K562 (cell line): Measurements from ENCODE around the gene PPOX. TPM values are rescaled to one million over a fixed set of nuclear protein-coding genes. Genes with fewer than 3 reads are reported as not detected.

Source experiments
- CAMTA2 ChIP-seq: fragments of 250-450 bp; sonication (Bioruptor Pico); conservative IDR thresholded peaks from 2 replicates; pipeline ENCODE4 v1.5.1; 2022
- CBFA2T2 ChIP-seq: fragments of 450-650 bp; conservative IDR thresholded peaks from 2 replicates; pipeline ENCODE4 v1.6.1; 2017; ENCODE audit warnings: mild to moderate bottlenecking
- CC2D1A ChIP-seq: fragments of 450-650 bp; IDR thresholded peaks from 2 replicates; pipeline ENCODE4 v1.6.1; 2017; ENCODE audit warnings: mild to moderate bottlenecking
- CGGBP1 ChIP-seq: fragments of 250-450 bp; sonication (Bioruptor Pico); IDR thresholded peaks from 2 replicates; pipeline ENCODE4 v1.9.0; 2021; ENCODE audit warnings: mild to moderate bottlenecking
- CUX1 ChIP-seq: fragments of 200-800 bp; sonication (Bioruptor generic); IDR thresholded peaks from 2 replicates; pipeline ENCODE4 v1.6.1; 2016; ENCODE audit warnings: missing genetic modification characterization, missing compliant biosample characterization
- FOXK2 ChIP-seq, 2 experiments: fragments of 450-650 bp; IDR thresholded peaks in 1 of 2; conservative IDR thresholded peaks in 1 of 2; 2 replicates each; pipeline ENCODE4 v1.6.1; 2016; ENCODE audit warnings: low read depth in 2 of 2, mild to moderate bottlenecking in 1 of 2
- GTF2E2 ChIP-seq: fragments of 200-800 bp; sonication (Bioruptor generic); IDR thresholded peaks from 2 replicates; pipeline ENCODE4 v1.6.1; 2016; ENCODE audit warnings: missing genetic modification characterization, missing compliant biosample characterization
- HMGN3 ChIP-seq: IDR thresholded peaks from 2 replicates; pipeline ENCODE4 v1.6.1; 2011; ENCODE audit warnings: borderline replicate concordance, low read depth, mild to moderate bottlenecking, mixed read lengths, low read length; ENCODE audit not compliant: insufficient read length; ENCODE audit errors: extremely low read depth
- HNRNPL ChIP-seq: fragments of 200-400 bp; formaldehyde crosslinking; IDR thresholded peaks from 2 replicates; pipeline ENCODE4 v1.6.1; 2017; ENCODE audit warnings: low read depth, mild to moderate bottlenecking, low read length
- MEIS2 ChIP-seq: fragments of 450-650 bp; IDR thresholded peaks from 2 replicates; pipeline ENCODE4 v1.6.1; 2014; ENCODE audit warnings: mild to moderate bottlenecking; ENCODE audit not compliant: partially characterized antibody
- MTA2 ChIP-seq: fragments of 450-650 bp; IDR thresholded peaks from 2 replicates; pipeline ENCODE4 v1.6.1; 2016; ENCODE audit warnings: low read depth
- NFXL1 ChIP-seq: fragments of 450-650 bp; formaldehyde crosslinking; IDR thresholded peaks from 2 replicates; pipeline ENCODE4 v1.4.0; 2021; ENCODE audit warnings: mild to moderate bottlenecking
- NONO ChIP-seq, 2 experiments: fragments of 200-400 bp in 1 of 2; fragments of 450-650 bp in 1 of 2; formaldehyde crosslinking in 1 of 2; IDR thresholded peaks; 2 replicates each; pipeline ENCODE4 v1.6.1; 2017; ENCODE audit warnings: low read depth in 2 of 2, mild to moderate bottlenecking in 2 of 2, moderate library complexity in 2 of 2, low read length in 1 of 2
- POLR2G ChIP-seq: fragments of 200-400 bp; formaldehyde crosslinking; IDR thresholded peaks from 2 replicates; pipeline ENCODE4 v1.6.1; 2017; ENCODE audit warnings: low read depth, mild to moderate bottlenecking, antibody characterized with exemption, low read length, moderate library complexity
- PPARD ChIP-seq: fragments of 250-450 bp; sonication (Bioruptor Pico); IDR thresholded peaks from 2 replicates; pipeline ENCODE4 v1.8.0; 2022; ENCODE audit warnings: inconsistent platforms, mild to moderate bottlenecking, moderate library complexity
- RBM22 ChIP-seq: fragments of 200-400 bp; formaldehyde crosslinking; IDR thresholded peaks from 2 replicates; pipeline ENCODE4 v1.6.1; 2018; ENCODE audit warnings: low read length, low read depth; ENCODE audit not compliant: poor library complexity, severe bottlenecking
- RNF219 ChIP-seq: fragments of 250-450 bp; sonication (Bioruptor Pico); IDR thresholded peaks from 2 replicates; pipeline ENCODE4 v1.5.0; 2022; ENCODE audit warnings: mild to moderate bottlenecking
- SAP30 ChIP-seq: fragments of 200-600 bp; sonication (generic); IDR thresholded peaks from 2 replicates; pipeline ENCODE4 v1.6.1; 2012; ENCODE audit warnings: borderline replicate concordance, low read depth, mild to moderate bottlenecking, moderate library complexity, low read length, control low read depth, inconsistent platforms; ENCODE audit not compliant: insufficient read depth, poor library complexity, severe bottlenecking
- TAL1 ChIP-seq: fragments of 450-650 bp; IDR thresholded peaks from 2 replicates; pipeline ENCODE4 v1.6.1; 2016; ENCODE audit warnings: mild to moderate bottlenecking
- ZNF280A ChIP-seq: fragments of 450-650 bp; IDR thresholded peaks from 2 replicates; pipeline ENCODE4 v1.6.1; 2018; ENCODE audit warnings: mild to moderate bottlenecking, low read depth; ENCODE audit not compliant: partially characterized antibody
- polyA plus RNA-seq, 8 experiments: library from polyadenylated mRNA; depleted of rRNA in 4 of 8; stranded (reverse) in 5 of 8; unstranded in 3 of 8; fragments of >200 nt; fragmentation: Nextera tagmentation in 2 of 8; fragmentation: Illumina TruSeq in 1 of 8; extraction: Ambion mirVana in 2 of 8; extraction: Trizol in 1 of 8; gene quantifications; 2 replicates each; pipeline versions ENCODE4 v1.2.1 to v1.2.3, GENCODE V29; 2011 to 2014; ENCODE audit warnings: inconsistent platforms in 1 of 8, missing spikeins in 1 of 8
- total RNA-seq, 7 experiments: library from RNA; depleted of rRNA in 6 of 7; stranded (reverse); fragments of >200 nt in 6 of 7; fragmentation: Illumina TruSeq in 2 of 7; extraction: Trizol in 2 of 7; gene quantifications; 2 replicates each; pipeline versions ENCODE4 v1.2.1 to v1.2.3, GENCODE V29; 2011 to 2021; ENCODE audit warnings: low replicate concordance in 1 of 7

The PPOX gene
- total and polyA plus RNA-seq, 9 of the 15 experiments (the other 6 are each of a cell fraction or from before 2014, with no cell fraction given) = 17.0 to 57.1 (median 38.9) TPM

GRCh38 chr1:161160671-161161145, 5.5 kb upstream of the PPOX start (continued):
- TF ChIP-seq CUX1 (CRISPR knock-in tag) = no peak
- TF ChIP-seq CC2D1A = no peak
- TF ChIP-seq HMGN3 = no peak
- TF ChIP-seq SAP30 = no peak
- TF ChIP-seq FOXK2 (conservative IDR thresholded peaks at IDR 0.05 in 1 of 2, IDR thresholded peaks at IDR 0.05 in 1 of 2; ENCODE audit: low read depth in 2 of 2) = peak in 1 of 2 experiments; percentile 53; a peak in 2 of 4 replicates
- TF ChIP-seq CGGBP1 = no peak
- no peak for TF ChIP-seq TAL1
- TF ChIP-seq NONO (IDR thresholded peaks at IDR 0.05; ENCODE audit: low read depth in 2 of 2, low read length in 1 of 2) = peak in 1 of 2 experiments; percentile 92; a peak in 2 of 4 replicates
- no peak for TF ChIP-seq RBM22
- no peak for TF ChIP-seq CBFA2T2
- TF ChIP-seq RNF219 = no peak
- no peak for TF ChIP-seq ZNF280A
- peak; percentile 47; the same call in 1 of the 2 replicates for TF ChIP-seq POLR2G
- no peak for TF ChIP-seq MTA2
- TF ChIP-seq HNRNPL = no peak
- no peak for TF ChIP-seq MEIS2
- TF ChIP-seq PPARD (CRISPR knock-in tag) = no peak
- TF ChIP-seq CAMTA2 (CRISPR knock-in tag) = no peak
- no peak for TF ChIP-seq NFXL1 (CRISPR knock-in tag)
- no peak for TF ChIP-seq GTF2E2
